Gastrocnemius medialis (tissue), 4 donors: ENCODE data around the gene PHKB. TPM values are rescaled to one million over a fixed set of nuclear protein-coding genes. Genes with fewer than 3 reads are reported as not detected.

Experiments used
- ATAC-seq, 2 donors: fragments of 150-250 bp; one replicate each; pipeline ENCODE4 v1.9.1; 2016
- DNase-seq, 2 donors: peaks; one replicate each; pipeline ENCODE4 v3.0.0-alpha.2; 2019
- H3K27ac ChIP-seq, 4 donors: fragments of 200-600 bp; sonication (generic); 1 replicate in 1 of 4; 2 replicates in 3 of 4; pipeline ENCODE4 v1.5.1; 2016 to 2018; ENCODE audit warnings: mild to moderate bottlenecking in 2 of 4, moderate library complexity in 1 of 4
- H3K27me3 ChIP-seq, 3 donors: fragments of 200-600 bp; sonication (generic) in 2 of 3; 1 replicate in 1 of 3; 2 replicates in 2 of 3; pipeline versions ENCODE4 v1.5.1 to v1.6.0; 2016 to 2019; ENCODE audit warnings: mild to moderate bottlenecking in 1 of 3, moderate library complexity in 1 of 3
- H3K36me3 ChIP-seq, 2 donors: fragments of 200-600 bp; sonication (generic) in 1 of 2; one replicate each; pipeline ENCODE4 v1.5.1; 2017 to 2018
- H3K4me1 ChIP-seq, 2 donors: fragments of 200-600 bp; sonication (generic) in 1 of 2; one replicate each; pipeline ENCODE4 v1.5.1; 2016 to 2017; ENCODE audit warnings: mild to moderate bottlenecking in 2 of 2
- H3K4me3 ChIP-seq, 4 donors: fragments of 200-600 bp; sonication (generic) in 3 of 4; 1 replicate in 1 of 4; 2 replicates in 3 of 4; pipeline ENCODE4 v1.5.1; 2016 to 2019; ENCODE audit warnings: mild to moderate bottlenecking in 2 of 4
- H3K9me3 ChIP-seq, 3 donors: fragments of 200-600 bp; sonication (generic) in 2 of 3; 1 replicate in 1 of 3; 2 replicates in 2 of 3; pipeline ENCODE4 v1.5.1; 2016 to 2019
- CTCF ChIP-seq, 5 experiments: fragments of 450-650 bp in 3 of 5; fragments of 200-600 bp in 2 of 5; sonication (generic) in 2 of 5; IDR thresholded peaks in 4 of 5; conservative IDR thresholded peaks in 1 of 5; 1 replicate in 4 of 5; 2 replicates in 1 of 5; pipeline ENCODE4 v1.5.1; 2016 to 2019; ENCODE audit warnings: antibody characterized with exemption in 5 of 5, mild to moderate bottlenecking in 3 of 5, moderate library complexity in 3 of 5
- POLR2A ChIP-seq, 2 donors: fragments of 450-650 bp; IDR thresholded peaks; one replicate each; pipeline ENCODE4 v1.6.1; 2017; ENCODE audit warnings: antibody characterized with exemption in 2 of 2, mild to moderate bottlenecking in 2 of 2, moderate library complexity in 2 of 2
- in situ Hi-C, 4 donors: fragments of 200-750 bp; cut with MboI; loops; one replicate each; pipeline versions ENCODE4 v1.15.0 to v1.8.0; 2017; ENCODE audit warnings: low sequenced_read_pairs in 4 of 4
- intact Hi-C: fragments of 100-400 bp; cut with DNase I; formaldehyde crosslinking; loops from one replicate; pipeline ENCODE4 v1.15.1; 2023; ENCODE audit warnings: low total_unique reads
- total RNA-seq, 4 donors: library from RNA; depleted of rRNA; stranded (reverse); fragments of >200 nt; gene quantifications; one replicate each; pipeline versions ENCODE4 v1.1.0 to v1.2.3, GENCODE V29; 2016

The PHKB gene
- total RNA-seq, 4 donors from 2014 or later, result 61.0 to 91.6 (median 79.8) TPM

GRCh38 chr16:47565454-47565853, 104.3 kb downstream of the PHKB start:
- DNase-seq (peak; percentile 61 to 82), ATAC-seq (peak; percentile 66 to 90)
- intact Hi-C loops, result no loop called here
- H3K9me3 ChIP-seq, result no peaks in the 10 kb centered on the region
- H3K27me3 ChIP-seq, result no peaks in the 10 kb centered on the region
- no peak overlapping the region for H3K4me3 ChIP-seq
- in situ Hi-C loops, result no loop called here
- peak overlapping the region in 3 of 4 donors; percentile 9 to 56 (median 54) for H3K27ac ChIP-seq
- no peaks in the 10 kb centered on the region for H3K36me3 ChIP-seq
- peaks cover 0 to 11% of the 10 kb centered on the region in 2 donors for H3K4me1 ChIP-seq
- TF ChIP-seq POLR2A (IDR thresholded peaks at IDR 0.05) (no peak), CTCF (IDR thresholded peaks at IDR 0.05 in 4 of 5, conservative IDR thresholded peaks at IDR 0.05 in 1 of 5) (no peak)

GRCh38 chr16:47567321-47567720, 106.2 kb downstream of the PHKB start:
- Histone ChIP-seq H3K36me3 (no peaks in the 10 kb centered on the region), H3K9me3 (no peaks in the 10 kb centered on the region), H3K4me3 (no peak overlapping the region), H3K27me3 (no peaks in the 10 kb centered on the region), H3K4me1 (peaks cover 0 to 11% of the 10 kb centered on the region in 2 donors), H3K27ac (no peak overlapping the region)
- intact Hi-C loops, result no loop called here
- TF ChIP-seq POLR2A (IDR thresholded peaks at IDR 0.05) (no peak), CTCF (IDR thresholded peaks at IDR 0.05 in 4 of 5, conservative IDR thresholded peaks at IDR 0.05 in 1 of 5) (no peak)
- DNase-seq (no peak), ATAC-seq (no peak)
- in situ Hi-C loops, result no loop called here

- Histone ChIP-seq H3K27ac (no peak overlapping the region), H3K27me3 (no peaks in the 10 kb centered on the region), H3K4me3 (no peak overlapping the region), H3K4me1 (peaks cover 0 to 11% of the 10 kb centered on the region in 2 donors), H3K36me3 (no peaks in the 10 kb centered on the region), H3K9me3 (no peaks in the 10 kb centered on the region)
- DNase-seq (no peak), ATAC-seq (no peak)
- TF ChIP-seq POLR2A (IDR thresholded peaks at IDR 0.05) (no peak), CTCF (IDR thresholded peaks at IDR 0.05 in 4 of 5, conservative IDR thresholded peaks at IDR 0.05 in 1 of 5) (no peak)
- in situ Hi-C loops (no loop called here), intact Hi-C loops (no loop called here)
These were observed 107.2 kb downstream of the PHKB start for GRCh38 chr16:47568351-47568750.

GRCh38 chr16:47571049-47571448, 109.9 kb downstream of the PHKB start:
- TF ChIP-seq CTCF (IDR thresholded peaks at IDR 0.05 in 4 of 5, conservative IDR thresholded peaks at IDR 0.05 in 1 of 5), result no peak
- no peak for TF ChIP-seq POLR2A (IDR thresholded peaks at IDR 0.05)
- H3K4me3 ChIP-seq, result no peak overlapping the region
- H3K27me3 ChIP-seq, result no peaks in the 10 kb centered on the region
- H3K4me1 ChIP-seq, result no peaks in the 10 kb centered on the region
- H3K27ac ChIP-seq, result no peak overlapping the region
- ATAC-seq (no peak), DNase-seq (no peak)
- H3K36me3 ChIP-seq, result no peaks in the 10 kb centered on the region
- in situ Hi-C loops (no loop called here), intact Hi-C loops (no loop called here)
- no peaks in the 10 kb centered on the region for H3K9me3 ChIP-seq

- ATAC-seq (no peak), DNase-seq (no peak)
- no peak overlapping the region for H3K27ac ChIP-seq
- no peaks in the 10 kb centered on the region for H3K36me3 ChIP-seq
- in situ Hi-C loops (no loop called here), intact Hi-C loops (no loop called here)
- TF ChIP-seq CTCF (IDR thresholded peaks at IDR 0.05 in 4 of 5, conservative IDR thresholded peaks at IDR 0.05 in 1 of 5) (no peak), POLR2A (IDR thresholded peaks at IDR 0.05) (no peak)
- H3K4me1 ChIP-seq, result no peaks in the 10 kb centered on the region
- H3K27me3 ChIP-seq, result no peaks in the 10 kb centered on the region
- H3K4me3 ChIP-seq, result no peak overlapping the region
- no peaks in the 10 kb centered on the region for H3K9me3 ChIP-seq
These were observed 110.6 kb downstream of the PHKB start for GRCh38 chr16:47571711-47572110.
